Thyroid gland (tissue), 4 donors: ENCODE measurements around the gene RAET1E.

Experiments used
- POLR2A ChIP-seq, 2 donors: fragments of 450-650 bp; IDR thresholded peaks; one replicate each; pipeline ENCODE4 v1.6.1; 2017; ENCODE audit warnings: antibody characterized with exemption in 2 of 2, mild to moderate bottlenecking in 2 of 2, moderate library complexity in 1 of 2
- TF ChIP-seq, protein P1 (sequence below), 6 experiments: fragments of 200-600 bp in 3 of 6; fragments of 450-650 bp in 3 of 6; sonication (generic) in 3 of 6; IDR thresholded peaks; one replicate each; pipeline ENCODE4 v1.5.1; 2016 to 2019; ENCODE audit warnings: antibody characterized with exemption in 6 of 6, mild to moderate bottlenecking in 2 of 6, inconsistent platforms in 1 of 6, moderate library complexity in 1 of 6

DNA sequence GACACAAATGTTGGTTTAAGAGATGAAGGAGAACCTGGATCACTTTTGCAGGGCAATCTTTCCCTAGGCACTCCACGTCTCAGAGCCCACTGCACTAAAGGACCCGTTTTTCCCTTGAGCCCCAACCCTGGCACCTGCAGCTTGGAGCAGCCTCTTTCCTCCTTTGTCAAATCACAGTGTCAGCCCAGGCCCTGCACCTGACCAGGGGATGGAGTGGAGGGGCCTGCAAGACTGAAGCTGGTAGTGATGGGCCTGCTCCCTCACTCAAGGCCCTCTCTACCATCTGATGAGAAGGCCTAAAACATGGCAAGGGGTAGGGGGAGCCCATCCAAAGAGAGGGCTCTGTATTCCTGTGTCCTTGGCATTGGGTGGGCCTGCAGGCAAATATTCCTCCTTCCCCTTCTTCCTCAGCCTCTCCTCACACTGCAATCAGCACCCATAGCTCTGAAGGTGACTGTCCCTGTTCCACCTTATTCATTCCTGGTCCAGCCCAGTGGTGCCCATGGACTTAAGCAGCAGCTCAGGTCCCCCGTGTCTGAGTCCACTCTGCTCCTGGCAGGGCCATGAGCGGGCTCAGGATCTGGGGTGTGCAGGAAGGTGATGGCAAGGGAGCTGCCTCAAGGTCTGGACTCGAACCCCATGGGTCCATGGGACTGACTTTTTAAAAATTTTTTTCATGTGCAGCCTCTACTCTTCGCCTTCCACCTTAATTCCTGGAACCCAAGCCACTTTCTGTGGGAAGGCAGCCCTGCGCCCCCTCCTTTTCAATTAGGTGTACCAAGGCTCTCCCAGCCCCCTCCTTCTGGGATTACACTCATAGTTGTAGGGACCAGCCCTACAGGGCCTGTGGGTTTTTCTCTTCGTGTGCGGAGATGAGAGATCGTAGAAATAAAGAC is 18.3 kb upstream of the RAET1E start:
- TF ChIP-seq, protein P1, sequence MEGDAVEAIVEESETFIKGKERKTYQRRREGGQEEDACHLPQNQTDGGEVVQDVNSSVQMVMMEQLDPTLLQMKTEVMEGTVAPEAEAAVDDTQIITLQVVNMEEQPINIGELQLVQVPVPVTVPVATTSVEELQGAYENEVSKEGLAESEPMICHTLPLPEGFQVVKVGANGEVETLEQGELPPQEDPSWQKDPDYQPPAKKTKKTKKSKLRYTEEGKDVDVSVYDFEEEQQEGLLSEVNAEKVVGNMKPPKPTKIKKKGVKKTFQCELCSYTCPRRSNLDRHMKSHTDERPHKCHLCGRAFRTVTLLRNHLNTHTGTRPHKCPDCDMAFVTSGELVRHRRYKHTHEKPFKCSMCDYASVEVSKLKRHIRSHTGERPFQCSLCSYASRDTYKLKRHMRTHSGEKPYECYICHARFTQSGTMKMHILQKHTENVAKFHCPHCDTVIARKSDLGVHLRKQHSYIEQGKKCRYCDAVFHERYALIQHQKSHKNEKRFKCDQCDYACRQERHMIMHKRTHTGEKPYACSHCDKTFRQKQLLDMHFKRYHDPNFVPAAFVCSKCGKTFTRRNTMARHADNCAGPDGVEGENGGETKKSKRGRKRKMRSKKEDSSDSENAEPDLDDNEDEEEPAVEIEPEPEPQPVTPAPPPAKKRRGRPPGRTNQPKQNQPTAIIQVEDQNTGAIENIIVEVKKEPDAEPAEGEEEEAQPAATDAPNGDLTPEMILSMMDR (IDR thresholded peaks at IDR 0.05) = no peak
- TF ChIP-seq POLR2A (IDR thresholded peaks at IDR 0.05) = no peak
